DOHH2 (cell line): Measurements from ENCODE around the gene ARF6.

Experiments used
- H3F3A ChIP-seq: fragments of 200-600 bp; sonication (generic), shearing (Covaris generic); 2 replicates; pipeline ENCODE4 v1.6.0; 2016; ENCODE audit warnings: antibody characterized with exemption, mild to moderate bottlenecking; ENCODE audit not compliant: control insufficient read depth, insufficient read depth
- H3K27ac ChIP-seq: fragments of 200-600 bp; sonication (generic); 2 replicates; pipeline ENCODE4 v1.5.1; 2014; ENCODE audit warnings: low read depth, mild to moderate bottlenecking, low read length, moderate library complexity
- H3K27me3 ChIP-seq: fragments of 200-600 bp; sonication (generic); 2 replicates; pipeline ENCODE4 v1.6.1; 2014; ENCODE audit warnings: mild to moderate bottlenecking, low read length, mixed read lengths; ENCODE audit not compliant: control insufficient read depth
- H3K36me3 ChIP-seq: fragments of 200-600 bp; sonication (generic); 2 replicates; pipeline ENCODE4 v1.6.1; 2014; ENCODE audit warnings: mild to moderate bottlenecking, low read length, moderate library complexity, mixed read lengths; ENCODE audit not compliant: control insufficient read depth
- H3K4me1 ChIP-seq: fragments of 200-600 bp; sonication (generic); 2 replicates; pipeline ENCODE4 v1.6.1; 2014; ENCODE audit warnings: mild to moderate bottlenecking, low read length, mixed read lengths; ENCODE audit not compliant: control insufficient read depth
- H3K4me2 ChIP-seq: fragments of 200-600 bp; sonication (generic); 2 replicates; pipeline ENCODE4 v1.6.0; 2014; ENCODE audit warnings: mild to moderate bottlenecking, low read length, moderate library complexity
- H3K4me3 ChIP-seq: fragments of 200-600 bp; sonication (generic); 2 replicates; pipeline ENCODE4 v1.5.1; 2014; ENCODE audit warnings: mild to moderate bottlenecking, low read length, mixed read lengths
- H3K79me2 ChIP-seq: fragments of 200-600 bp; sonication (generic); 2 replicates; pipeline ENCODE4 v1.6.1; 2014; ENCODE audit warnings: mild to moderate bottlenecking, low read length, mixed read lengths; ENCODE audit not compliant: control insufficient read depth
- H3K9me2 ChIP-seq: fragments of 200-600 bp; sonication (generic); replicated peaks from 2 replicates; pipeline ENCODE4 v1.6.1; 2014; ENCODE audit warnings: mild to moderate bottlenecking, low read length, mixed read lengths; ENCODE audit not compliant: control insufficient read depth
- H3K9me3 ChIP-seq: fragments of 200-600 bp; sonication (generic); 2 replicates; pipeline ENCODE4 v1.6.1; 2014; ENCODE audit warnings: antibody characterized with exemption, low read length, mixed read lengths; ENCODE audit not compliant: control insufficient read depth, insufficient read depth
- H4K20me1 ChIP-seq: fragments of 200-600 bp; sonication (generic); 2 replicates; pipeline ENCODE4 v1.6.0; 2014; ENCODE audit warnings: low read depth, mild to moderate bottlenecking, antibody characterized with exemption, low read length, moderate library complexity; ENCODE audit not compliant: control insufficient read depth, insufficient read depth
- EZH2phosphoT487 ChIP-seq: fragments of 200-600 bp; sonication (generic); IDR thresholded peaks from 2 replicates; pipeline ENCODE4 v1.6.1; 2017; ENCODE audit warnings: borderline replicate concordance, mild to moderate bottlenecking, antibody characterized with exemption, low read length, moderate library complexity, mixed read lengths
- TF ChIP-seq, protein P1 (sequence below): fragments of 200-600 bp; sonication (generic); IDR thresholded peaks from one replicate; pipeline ENCODE4 v1.5.1; 2014; ENCODE audit warnings: antibody characterized with exemption, mild to moderate bottlenecking, low read depth, low read length; ENCODE audit not compliant: poor library complexity, severe bottlenecking

Gene ARF6

DNA sequence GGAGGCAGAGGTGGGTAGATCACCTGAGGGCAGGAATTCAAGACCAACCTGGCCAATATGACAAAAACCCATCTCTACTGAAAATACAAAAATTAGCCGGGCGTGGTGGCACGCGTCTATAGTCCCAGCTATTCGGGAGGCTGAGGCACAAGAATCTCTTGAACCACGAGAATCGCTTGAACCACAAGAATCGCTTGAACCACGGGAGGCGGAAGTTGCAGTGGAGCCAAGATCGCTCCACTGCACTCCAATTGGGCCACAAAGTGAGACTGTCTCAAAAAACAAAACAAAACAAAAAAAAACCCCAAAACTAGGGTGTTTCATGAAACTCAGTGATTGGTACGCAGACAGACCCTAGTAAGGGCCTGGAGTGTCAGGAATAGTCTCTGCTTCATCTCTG, 6.4 kb upstream of the ARF6 start:
- no peaks in the 10 kb centered on the region for H3K27me3 ChIP-seq
- H3K4me1 ChIP-seq, result peaks cover 21% of the 10 kb centered on the region
- peak overlapping the region; percentile 8; the same call in 1 of the 2 replicates for H3K4me3 ChIP-seq
- peak overlapping the region; percentile 27; the same call in 1 of the 2 replicates for H3K4me2 ChIP-seq
- no peak overlapping the region for H3K27ac ChIP-seq
- H3F3A ChIP-seq, result peaks cover 5% of the 10 kb centered on the region; the same call in 1 of the 2 replicates
- H3K79me2 ChIP-seq, result no peaks in the 10 kb centered on the region
- H3K9me3 ChIP-seq, result no peaks in the 10 kb centered on the region
- H3K9me2 ChIP-seq, result no peaks in the 10 kb centered on the region
- no peaks in the 10 kb centered on the region for H4K20me1 ChIP-seq
- TF ChIP-seq, protein P1, sequence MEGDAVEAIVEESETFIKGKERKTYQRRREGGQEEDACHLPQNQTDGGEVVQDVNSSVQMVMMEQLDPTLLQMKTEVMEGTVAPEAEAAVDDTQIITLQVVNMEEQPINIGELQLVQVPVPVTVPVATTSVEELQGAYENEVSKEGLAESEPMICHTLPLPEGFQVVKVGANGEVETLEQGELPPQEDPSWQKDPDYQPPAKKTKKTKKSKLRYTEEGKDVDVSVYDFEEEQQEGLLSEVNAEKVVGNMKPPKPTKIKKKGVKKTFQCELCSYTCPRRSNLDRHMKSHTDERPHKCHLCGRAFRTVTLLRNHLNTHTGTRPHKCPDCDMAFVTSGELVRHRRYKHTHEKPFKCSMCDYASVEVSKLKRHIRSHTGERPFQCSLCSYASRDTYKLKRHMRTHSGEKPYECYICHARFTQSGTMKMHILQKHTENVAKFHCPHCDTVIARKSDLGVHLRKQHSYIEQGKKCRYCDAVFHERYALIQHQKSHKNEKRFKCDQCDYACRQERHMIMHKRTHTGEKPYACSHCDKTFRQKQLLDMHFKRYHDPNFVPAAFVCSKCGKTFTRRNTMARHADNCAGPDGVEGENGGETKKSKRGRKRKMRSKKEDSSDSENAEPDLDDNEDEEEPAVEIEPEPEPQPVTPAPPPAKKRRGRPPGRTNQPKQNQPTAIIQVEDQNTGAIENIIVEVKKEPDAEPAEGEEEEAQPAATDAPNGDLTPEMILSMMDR, result no peak
- no peak for TF ChIP-seq EZH2phosphoT487
- H3K36me3 ChIP-seq, result no peaks in the 10 kb centered on the region

DNA sequence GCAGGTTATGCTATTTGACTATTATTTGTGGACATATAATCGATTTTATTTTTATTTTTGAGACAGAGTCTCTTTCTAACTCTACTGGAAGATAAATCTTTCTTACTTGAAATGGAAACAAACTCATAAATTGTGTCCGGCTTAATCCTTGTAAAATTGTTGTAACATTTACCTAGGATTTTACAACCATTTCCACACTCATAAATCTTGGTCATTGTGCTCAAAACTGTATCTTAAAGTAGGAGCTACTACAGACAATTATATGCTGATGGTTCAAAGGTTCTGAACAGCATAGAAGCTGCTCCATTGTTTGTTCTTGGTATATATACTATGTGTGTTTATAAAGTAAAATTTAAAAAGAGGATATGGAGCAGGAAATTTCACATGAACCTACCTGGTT, 4.6 kb upstream of the ARF6 start:
- Histone ChIP-seq H3K4me1 (peaks cover 27% of the 10 kb centered on the region), H3K36me3 (peaks cover 4% of the 10 kb centered on the region), H3K27ac (no peak overlapping the region), H3F3A (peaks cover 7% of the 10 kb centered on the region; the same call in 1 of the 2 replicates), H3K9me2 (no peaks in the 10 kb centered on the region), H3K4me3 (no peak overlapping the region), H3K9me3 (no peaks in the 10 kb centered on the region), H3K4me2 (no peak overlapping the region), H3K27me3 (no peaks in the 10 kb centered on the region), H3K79me2 (peaks cover 14% of the 10 kb centered on the region), H4K20me1 (no peaks in the 10 kb centered on the region)
- TF ChIP-seq, protein P1, result no peak
- no peak for TF ChIP-seq EZH2phosphoT487

DNA sequence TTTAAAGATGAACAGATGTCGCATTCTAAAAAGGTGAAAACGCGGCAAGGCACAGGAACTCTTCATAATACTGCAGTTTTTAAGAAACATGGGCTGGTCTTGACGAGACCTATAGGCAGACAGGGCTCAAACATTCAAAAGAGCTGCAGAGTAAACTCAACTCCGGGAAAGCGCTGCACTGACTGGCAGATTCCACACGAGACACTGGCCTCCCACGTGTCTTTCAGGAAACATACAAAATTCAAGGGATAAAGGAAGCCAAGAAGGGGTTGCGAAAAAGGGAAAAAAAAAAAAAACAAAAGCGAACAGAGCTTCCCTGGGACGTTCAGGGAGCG, 614 bp upstream of the ARF6 start:
- TF ChIP-seq EZH2phosphoT487, result no peak
- TF ChIP-seq, protein P1, result no peak
- Histone ChIP-seq H3F3A (peaks cover 25% of the 10 kb centered on the region), H3K9me2 (no peaks in the 10 kb centered on the region)

More for the DNA sequence above, 614 bp upstream of the ARF6 start:
- no peaks in the 10 kb centered on the region for H3K9me3 ChIP-seq
- H3K4me1 ChIP-seq, result peaks cover 34% of the 10 kb centered on the region
- H3K79me2 ChIP-seq, result peaks cover 54% of the 10 kb centered on the region
- peaks cover 31% of the 10 kb centered on the region for H4K20me1 ChIP-seq
- H3K36me3 ChIP-seq, result peaks cover 44% of the 10 kb centered on the region
- H3K27ac ChIP-seq, result peak overlapping the region; percentile 84
- peak overlapping the region; percentile 66 for H3K4me2 ChIP-seq
- no peaks in the 10 kb centered on the region for H3K27me3 ChIP-seq
- H3K4me3 ChIP-seq, result peak overlapping the region; percentile 98
